Cerebellar cortex (tissue), 1 donor: ENCODE data around the gene NOXRED1.

Experiments
- DNase-seq: peaks from one replicate; pipeline ENCODE4 v3.0.0-alpha.2; 2015; ENCODE audit warnings: low spot score

Gene NOXRED1

DNA sequence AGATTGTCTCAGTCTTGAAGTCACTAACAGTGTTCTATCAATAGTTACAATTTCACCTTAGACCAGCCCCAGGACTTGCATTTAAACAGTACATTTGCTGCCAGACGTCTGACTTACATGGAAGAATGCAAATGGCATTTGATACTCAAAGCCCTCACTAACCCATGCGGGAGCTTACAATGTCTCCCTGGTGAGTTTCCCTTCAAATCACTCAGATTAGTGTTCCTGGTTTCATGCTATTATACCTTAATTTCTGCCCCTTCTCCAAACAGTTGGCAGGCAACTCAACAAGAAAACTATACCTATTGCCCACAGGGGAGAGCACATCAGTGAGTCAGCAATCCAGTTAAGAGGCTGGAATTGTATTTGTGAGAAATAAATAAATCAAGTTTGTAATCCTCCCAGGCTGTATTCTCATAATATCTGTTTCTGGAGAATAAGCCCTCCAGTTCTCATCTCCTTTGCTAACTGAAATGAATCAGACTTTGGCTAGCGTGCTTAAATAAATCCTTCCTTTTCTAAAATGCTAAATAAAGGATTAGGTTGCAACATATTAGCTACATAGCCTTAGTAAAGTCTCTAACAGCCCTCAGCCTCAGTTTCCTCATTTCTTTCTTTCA lies 78.8 kb downstream of the NOXRED1 start:
- DNase-seq: no peak
